Hematopoietic multipotent progenitor cell treated with erythropoietin and hydrocortisone succinate and interleukin-3 and kit ligand, for 15 days (in vitro differentiated cells): ENCODE data around the gene TBCE.
"Not testable (repeated sequence)": the region's sequence is repeated elsewhere in the genome, so short reads cannot be mapped to it uniquely, and the experiment has no call there.

Experiments used
- DNase-seq: peaks from one replicate; pipeline ENCODE4 v3.0.0-alpha.2; 2015; ENCODE audit warnings: low spot score

Gene TBCE

GRCh38 chr1:235455097-235455496 is 87.9 kb downstream of the TBCE start:
- no peak for DNase-seq

GRCh38 chr1:235455823-235456222 is 88.6 kb downstream of the TBCE start:
- no peak for DNase-seq

GRCh38 chr1:235457856-235458255 is 90.6 kb downstream of the TBCE start:
- not testable (repeated sequence) for DNase-seq

- DNase-seq: no peak
Measured at GRCh38 chr1:235460770-235461169, 93.5 kb downstream of the TBCE start.

- DNase-seq: no peak
Measured at GRCh38 chr1:235461954-235462353, 94.7 kb downstream of the TBCE start.

- not testable (repeated sequence) for DNase-seq
Measured at GRCh38 chr1:235462832-235463231, 95.6 kb downstream of the TBCE start.

GRCh38 chr1:235465066-235465465 is 97.8 kb downstream of the TBCE start:
- DNase-seq: no peak

GRCh38 chr1:235468004-235468403 is 100.8 kb downstream of the TBCE start:
- DNase-seq: no peak

GRCh38 chr1:235468970-235469369 is 101.7 kb downstream of the TBCE start:
- no peak for DNase-seq

- not testable (repeated sequence) for DNase-seq
Measured at GRCh38 chr1:235469897-235470296, 102.7 kb downstream of the TBCE start.

GRCh38 chr1:235470741-235471439 is 103.7 kb downstream of the TBCE start:
- DNase-seq: no peak

GRCh38 chr1:235473806-235474205 is 106.6 kb downstream of the TBCE start:
- DNase-seq: no peak

GRCh38 chr1:235483090-235483489 is 115.9 kb downstream of the TBCE start:
- no peak for DNase-seq

GRCh38 chr1:235485558-235485957 is 118.3 kb downstream of the TBCE start:
- no peak for DNase-seq

GRCh38 chr1:235486321-235486720 is 119.1 kb downstream of the TBCE start:
- no peak for DNase-seq

- DNase-seq: no peak
Measured at GRCh38 chr1:235491644-235492043, 124.4 kb downstream of the TBCE start.

- DNase-seq: no peak
Measured at GRCh38 chr1:235494531-235494930, 127.3 kb downstream of the TBCE start.

GRCh38 chr1:235495030-235495429 is 127.8 kb downstream of the TBCE start:
- no peak for DNase-seq

GRCh38 chr1:235495551-235495950 is 128.3 kb downstream of the TBCE start:
- DNase-seq: no peak

- DNase-seq: no peak
Measured at GRCh38 chr1:235500971-235501540, 133.8 kb downstream of the TBCE start.
